Tibial nerve (tissue), 4 donors: ENCODE measurements around the gene MPG.

Experiments used
- CTCF ChIP-seq, 5 experiments: fragments of 200-600 bp in 3 of 5; fragments of 450-650 bp in 2 of 5; sonication (generic) in 3 of 5; IDR thresholded peaks; one replicate each; pipeline ENCODE4 v1.5.1; 2016 to 2019; ENCODE audit warnings: antibody characterized with exemption in 5 of 5, mild to moderate bottlenecking in 3 of 5, moderate library complexity in 2 of 5
- EP300 ChIP-seq, 2 donors: sonication (generic); formaldehyde crosslinking; IDR thresholded peaks; one replicate each; pipeline ENCODE4 v1.6.1; 2017; ENCODE audit warnings: antibody characterized with exemption in 2 of 2, mild to moderate bottlenecking in 1 of 2
- POLR2A ChIP-seq, 2 donors: fragments of 450-650 bp; IDR thresholded peaks; one replicate each; pipeline ENCODE4 v1.6.1; 2017; ENCODE audit warnings: antibody characterized with exemption in 2 of 2, mild to moderate bottlenecking in 2 of 2, moderate library complexity in 2 of 2

GRCh38 chr16:53346-54236 is 24.4 kb upstream of the MPG start, which contains the start of the genes POLR3K and SNRNP25:
- peak in 2 of 5 experiments; percentile 10 to 53 for TF ChIP-seq CTCF (IDR thresholded peaks at IDR 0.05)
- peak in 1 of 2 donors; percentile 67 for TF ChIP-seq EP300 (IDR thresholded peaks at IDR 0.05)
- TF ChIP-seq POLR2A (IDR thresholded peaks at IDR 0.05), result peak; percentile 26 to 55
